RWPE2 (cell line): Measurements from ENCODE around the gene TRIM15.

Experiments used
- ATAC-seq: fragments of 200-7000 bp; cut with Tn5 transposase; 3 replicates; pipeline ENCODE4 v1.9.1; 2021; ENCODE audit warnings: low read depth
- DNase-seq: peaks from one replicate; pipeline ENCODE4 v3.0.0-alpha.2; 2020; ENCODE audit warnings: low spot score
- H3K27ac ChIP-seq: fragments of 450-650 bp; 2 replicates; pipeline ENCODE4 v1.5.1; 2017; ENCODE audit warnings: mild to moderate bottlenecking; ENCODE audit not compliant: poor library complexity, severe bottlenecking
- H3K27me3 ChIP-seq: fragments of 250-450 bp; sonication (Bioruptor Pico); 2 replicates; pipeline ENCODE4 v1.5.1; 2021; ENCODE audit warnings: mild to moderate bottlenecking, moderate library complexity; ENCODE audit not compliant: insufficient read depth, poor library complexity, severe bottlenecking
- H3K36me3 ChIP-seq: fragments of 250-450 bp; sonication (Bioruptor Pico); 2 replicates; pipeline ENCODE4 v1.5.1; 2020; ENCODE audit warnings: low read depth, mild to moderate bottlenecking, moderate library complexity
- H3K4me1 ChIP-seq: fragments of 250-450 bp; sonication (Bioruptor Pico); 2 replicates; pipeline ENCODE4 v1.5.1; 2021; ENCODE audit warnings: mild to moderate bottlenecking, moderate library complexity; ENCODE audit not compliant: insufficient read depth, poor library complexity, severe bottlenecking
- H3K4me3 ChIP-seq: fragments of 250-450 bp; sonication (Bioruptor Pico); 2 replicates; pipeline ENCODE4 v1.5.1; 2021; ENCODE audit warnings: mild to moderate bottlenecking, moderate library complexity; ENCODE audit not compliant: severe bottlenecking
- H3K9me3 ChIP-seq: fragments of 250-450 bp; sonication (Bioruptor Pico); 2 replicates; pipeline ENCODE4 v1.5.1; 2021; ENCODE audit warnings: mild to moderate bottlenecking, moderate library complexity; ENCODE audit not compliant: severe bottlenecking
- TF ChIP-seq, protein P1 (sequence below): fragments of 450-650 bp; IDR thresholded peaks from one replicate; pipeline ENCODE4 v1.5.1; 2017; ENCODE audit warnings: mild to moderate bottlenecking, moderate library complexity; ENCODE audit not compliant: poor library complexity, severe bottlenecking

TRIM15 gene

DNA sequence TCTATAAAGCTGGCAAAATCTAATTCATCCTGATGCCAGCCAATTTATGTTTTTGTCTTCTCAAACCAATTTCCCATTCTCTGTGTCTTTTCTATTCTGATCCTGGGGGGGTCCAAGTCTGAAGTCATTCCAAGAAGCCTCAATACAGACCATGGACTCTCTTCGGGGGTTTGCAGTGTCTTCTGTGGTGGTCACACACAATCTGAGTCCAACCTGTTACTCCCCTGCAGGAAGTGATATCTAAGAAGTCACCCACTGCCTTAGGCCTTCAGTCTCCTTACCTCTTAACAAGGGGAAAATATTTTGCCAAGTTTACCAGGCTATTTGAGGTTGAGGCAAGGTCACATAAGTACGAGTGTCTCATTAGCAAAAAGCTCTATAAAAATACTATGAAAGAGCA, 48.0 kb downstream of the TRIM15 start:
- ATAC-seq (no peak), DNase-seq (no peak)
- TF ChIP-seq, protein P1, sequence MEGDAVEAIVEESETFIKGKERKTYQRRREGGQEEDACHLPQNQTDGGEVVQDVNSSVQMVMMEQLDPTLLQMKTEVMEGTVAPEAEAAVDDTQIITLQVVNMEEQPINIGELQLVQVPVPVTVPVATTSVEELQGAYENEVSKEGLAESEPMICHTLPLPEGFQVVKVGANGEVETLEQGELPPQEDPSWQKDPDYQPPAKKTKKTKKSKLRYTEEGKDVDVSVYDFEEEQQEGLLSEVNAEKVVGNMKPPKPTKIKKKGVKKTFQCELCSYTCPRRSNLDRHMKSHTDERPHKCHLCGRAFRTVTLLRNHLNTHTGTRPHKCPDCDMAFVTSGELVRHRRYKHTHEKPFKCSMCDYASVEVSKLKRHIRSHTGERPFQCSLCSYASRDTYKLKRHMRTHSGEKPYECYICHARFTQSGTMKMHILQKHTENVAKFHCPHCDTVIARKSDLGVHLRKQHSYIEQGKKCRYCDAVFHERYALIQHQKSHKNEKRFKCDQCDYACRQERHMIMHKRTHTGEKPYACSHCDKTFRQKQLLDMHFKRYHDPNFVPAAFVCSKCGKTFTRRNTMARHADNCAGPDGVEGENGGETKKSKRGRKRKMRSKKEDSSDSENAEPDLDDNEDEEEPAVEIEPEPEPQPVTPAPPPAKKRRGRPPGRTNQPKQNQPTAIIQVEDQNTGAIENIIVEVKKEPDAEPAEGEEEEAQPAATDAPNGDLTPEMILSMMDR = no peak
- Histone ChIP-seq H3K27ac (no peak overlapping the region), H3K4me3 (no peak overlapping the region), H3K4me1 (peaks cover 35% of the 10 kb centered on the region), H3K9me3 (no peaks in the 10 kb centered on the region), H3K36me3 (peaks cover 7% of the 10 kb centered on the region; the same call in 1 of the 2 replicates), H3K27me3 (no peaks in the 10 kb centered on the region)

DNA sequence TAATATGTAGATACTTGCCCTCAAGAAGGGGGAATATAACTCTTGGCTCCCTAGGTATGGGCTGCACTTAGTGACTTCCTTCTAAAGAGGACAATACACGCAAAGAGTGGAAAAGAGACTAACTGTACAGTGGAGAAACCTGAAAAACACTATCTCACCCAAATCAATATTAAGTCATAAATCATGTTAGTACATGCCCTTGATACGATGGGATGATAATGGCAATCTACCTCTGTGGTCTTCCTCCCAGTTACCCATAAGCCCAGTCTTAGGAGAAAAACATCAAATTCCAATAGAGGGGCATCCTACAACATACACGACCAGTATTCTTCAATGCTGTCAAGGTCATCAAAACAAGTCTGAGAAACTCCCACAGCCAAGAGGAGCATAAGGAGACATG, 48.6 kb downstream of the TRIM15 start:
- no peak for DNase-seq
- peak overlapping the region; percentile 81 for H3K27ac ChIP-seq
- H3K4me3 ChIP-seq = peak overlapping the region; percentile 60
- TF ChIP-seq, protein P1 = no peak
- no peaks in the 10 kb centered on the region for H3K27me3 ChIP-seq
- H3K4me1 ChIP-seq = peaks cover 30% of the 10 kb centered on the region
- no peaks in the 10 kb centered on the region for H3K9me3 ChIP-seq
- H3K36me3 ChIP-seq = peaks cover 7% of the 10 kb centered on the region; the same call in 1 of the 2 replicates
- ATAC-seq = no peak

DNA sequence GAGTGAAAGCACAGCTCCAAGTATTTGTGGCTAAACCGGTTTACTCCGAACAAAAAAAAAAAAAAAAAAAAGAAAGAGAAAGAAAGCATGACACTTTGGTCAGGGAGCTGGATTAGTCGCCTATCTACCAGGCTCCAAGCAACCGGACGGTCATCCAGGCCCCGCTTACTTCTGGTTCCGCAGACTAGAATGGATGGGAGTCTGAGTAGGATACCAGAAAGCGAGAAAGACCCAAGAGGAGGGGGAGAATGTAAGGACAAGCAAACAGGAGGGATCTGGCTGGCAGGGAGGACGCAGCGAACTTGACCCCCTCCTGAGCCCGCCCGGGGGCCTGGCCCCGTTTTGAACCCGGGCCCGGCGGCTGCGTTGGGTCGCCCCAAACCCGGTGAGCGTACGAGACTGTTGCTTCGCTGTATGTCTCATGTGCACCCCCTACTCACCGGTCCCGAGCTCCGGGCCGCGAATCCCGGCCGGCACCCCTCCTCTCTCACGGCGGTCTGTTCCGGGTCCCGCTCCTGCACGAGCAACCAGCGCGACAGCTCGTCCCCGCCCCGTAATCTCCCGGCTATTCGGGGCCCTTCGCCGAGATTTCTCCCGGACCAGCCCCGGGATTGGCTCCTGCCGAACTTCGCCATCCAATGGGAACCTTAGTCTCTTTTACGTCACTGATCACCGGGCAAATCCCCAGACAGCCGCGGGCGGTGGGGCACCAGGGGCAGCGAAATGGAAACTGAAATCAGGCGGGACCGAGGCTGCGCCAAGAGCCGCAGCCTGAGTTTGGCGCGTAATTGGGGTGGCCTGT, 49.7 kb downstream of the TRIM15 start, which contains the start of gene TRIM26:
TRIM26 (minus strand) TSS at position 542 of the 802 bp plus-strand sequence. CDS start 14,303 bp downstream, outside the sequence.
- no peaks in the 10 kb centered on the region for H3K27me3 ChIP-seq
- peak; percentile 92 for ATAC-seq
- H3K4me3 ChIP-seq = peak within 1 kb of the TSS; percentile 60
- H3K4me1 ChIP-seq = peaks cover 18% of the 10 kb centered on the region
- peaks cover 7% of the 10 kb centered on the region; the same call in 1 of the 2 replicates for H3K36me3 ChIP-seq
- DNase-seq = peak; percentile 97
- TF ChIP-seq, protein P1 = no peak
- H3K9me3 ChIP-seq = no peaks in the 10 kb centered on the region
- H3K27ac ChIP-seq = peak within 1 kb of the TSS; percentile 81

DNA sequence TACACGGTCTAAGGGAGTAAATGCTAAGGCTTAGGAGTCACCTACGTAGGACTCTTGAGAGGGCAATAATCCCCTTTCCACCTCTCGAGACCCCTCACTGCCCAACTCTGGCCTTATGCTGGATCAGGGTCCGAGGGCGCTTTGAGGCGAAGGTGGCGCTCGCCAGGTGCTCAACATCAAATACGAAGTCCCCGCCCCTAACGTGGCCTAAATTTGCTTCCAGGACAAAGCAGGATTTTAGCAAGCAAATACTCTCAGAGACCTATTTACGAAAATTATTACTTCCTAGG, 50.3 kb downstream of the TRIM15 start:
- ATAC-seq (no peak), DNase-seq (no peak)
- TF ChIP-seq, protein P1 = peak; percentile 11
- Histone ChIP-seq H3K36me3 (peaks cover 7% of the 10 kb centered on the region; the same call in 1 of the 2 replicates), H3K4me3 (peak overlapping the region; percentile 60), H3K9me3 (no peaks in the 10 kb centered on the region), H3K27ac (peak overlapping the region; percentile 81), H3K27me3 (no peaks in the 10 kb centered on the region), H3K4me1 (peaks cover 13% of the 10 kb centered on the region)
